Measurements from ENCODE around the gene WDR20. TPM values are rescaled to one million over a fixed set of nuclear protein-coding genes. Genes with fewer than 3 reads are reported as not detected.
"Not testable (repeated sequence)": the region's sequence is repeated elsewhere in the genome, so short reads cannot be mapped to it uniquely, and the experiment has no call there.

The WDR20 gene
- total RNA-seq, 2 experiments from 2014 or later, result 13.3 to 31.0 TPM

- BruUV-seq (replicated peaks), result no TSS peak
- TF ChIP-seq, protein P1, sequence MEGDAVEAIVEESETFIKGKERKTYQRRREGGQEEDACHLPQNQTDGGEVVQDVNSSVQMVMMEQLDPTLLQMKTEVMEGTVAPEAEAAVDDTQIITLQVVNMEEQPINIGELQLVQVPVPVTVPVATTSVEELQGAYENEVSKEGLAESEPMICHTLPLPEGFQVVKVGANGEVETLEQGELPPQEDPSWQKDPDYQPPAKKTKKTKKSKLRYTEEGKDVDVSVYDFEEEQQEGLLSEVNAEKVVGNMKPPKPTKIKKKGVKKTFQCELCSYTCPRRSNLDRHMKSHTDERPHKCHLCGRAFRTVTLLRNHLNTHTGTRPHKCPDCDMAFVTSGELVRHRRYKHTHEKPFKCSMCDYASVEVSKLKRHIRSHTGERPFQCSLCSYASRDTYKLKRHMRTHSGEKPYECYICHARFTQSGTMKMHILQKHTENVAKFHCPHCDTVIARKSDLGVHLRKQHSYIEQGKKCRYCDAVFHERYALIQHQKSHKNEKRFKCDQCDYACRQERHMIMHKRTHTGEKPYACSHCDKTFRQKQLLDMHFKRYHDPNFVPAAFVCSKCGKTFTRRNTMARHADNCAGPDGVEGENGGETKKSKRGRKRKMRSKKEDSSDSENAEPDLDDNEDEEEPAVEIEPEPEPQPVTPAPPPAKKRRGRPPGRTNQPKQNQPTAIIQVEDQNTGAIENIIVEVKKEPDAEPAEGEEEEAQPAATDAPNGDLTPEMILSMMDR (conservative IDR thresholded peaks at IDR 0.05; ENCODE audit: low read length), result no peak
- TF ChIP-seq EZH2phosphoT487 (IDR thresholded peaks at IDR 0.05; ENCODE audit: borderline replicate concordance, low read depth, low read length), result no peak
These were observed 42.1 kb upstream of the WDR20 start for GRCh38 chr14:102097441-102098135.

DNA sequence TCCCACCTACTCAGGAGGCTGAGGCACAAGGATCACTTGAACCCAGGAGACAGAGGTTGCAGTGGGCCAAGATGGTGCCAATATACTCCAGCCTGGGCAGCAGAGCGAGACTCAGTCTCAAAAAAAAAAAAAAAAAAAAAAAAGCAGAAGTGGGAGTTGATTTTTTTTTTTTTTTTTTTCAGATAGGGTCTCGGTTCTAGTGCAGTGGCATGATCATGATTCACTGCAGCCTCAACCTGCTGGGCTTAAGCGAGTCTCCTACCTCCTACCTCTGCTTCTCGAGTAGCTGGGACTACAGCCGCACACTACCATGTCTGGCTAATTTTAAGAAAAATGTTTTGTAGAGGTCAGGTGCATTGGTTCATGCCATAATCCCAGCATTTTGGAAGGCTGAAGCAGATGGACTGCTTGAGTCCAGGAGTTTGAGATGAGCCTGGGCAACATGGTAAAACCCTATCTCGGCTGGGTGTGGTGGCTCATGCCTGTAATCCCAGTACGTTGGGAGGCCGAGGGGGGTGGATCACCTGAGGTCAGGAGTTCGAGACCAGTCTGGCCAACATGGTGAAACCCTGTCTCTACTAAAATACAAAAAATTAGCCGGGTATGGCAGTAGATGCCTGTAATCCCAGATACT lies 36.5 kb upstream of the WDR20 start:
- Histone ChIP-seq H3K4me3 (ENCODE audit: low read depth, low read length, poor library complexity, severe bottlenecking) (no peak overlapping the region), H3K27ac (ENCODE audit: low read depth, low read length, poor library complexity, severe bottlenecking) (peak overlapping the region; percentile 25), H3K36me3 (ENCODE audit: insufficient read depth, low read length) (no peaks in the 10 kb centered on the region), H3K4me1 (ENCODE audit: insufficient read depth, low read length, poor library complexity, severe bottlenecking) (peaks cover 31% of the 10 kb centered on the region), H3K4me2 (ENCODE audit: low read length) (peak overlapping the region; percentile 36), H4K20me1 (ENCODE audit: insufficient read depth, low read length) (no peaks in the 10 kb centered on the region), H3K9me3 (ENCODE audit: low read length) (no peaks in the 10 kb centered on the region), H2AFZ (ENCODE audit: low read length) (no peak overlapping the region; the same call in 1 of the 2 replicates), H3K79me2 (ENCODE audit: insufficient read depth, low read depth, low read length) (no peaks in the 10 kb centered on the region), H3K9me2 (ENCODE audit: insufficient read depth, low read length) (no peaks in the 10 kb centered on the region)
- POLR2A ChIA-PET, result interaction anchor here (0.6 to 0.8 kb wide), 3 partner anchors 24 to 212 kb away, joined by 3 to 5 read pairs (median 4); no protein-coding TSS in a partner anchor
- TF ChIP-seq, protein P1 (conservative IDR thresholded peaks at IDR 0.05; ENCODE audit: low read length), result no peak
- no peak for TF ChIP-seq EZH2phosphoT487 (IDR thresholded peaks at IDR 0.05; ENCODE audit: borderline replicate concordance, low read depth, low read length)
- intact Hi-C loops (cut with micrococcal nuclease; ENCODE audit: unreplicated experiment), result no loop called here
- DNase-seq (ENCODE audit: low spot score), result peak; percentile 76
- CTCF ChIA-PET (ENCODE audit: unreplicated experiment), result no interaction called here
- BruUV-seq (replicated peaks), result no TSS peak

More at GRCh38 chr14:102097441-102098135, 42.1 kb upstream of the WDR20 start:
- no peak for DNase-seq (ENCODE audit: low spot score)
- intact Hi-C loops (cut with micrococcal nuclease; ENCODE audit: unreplicated experiment), result no loop called here
- H3K4me1 ChIP-seq (ENCODE audit: insufficient read depth, low read length, poor library complexity, severe bottlenecking), result peaks cover 8% of the 10 kb centered on the region
- no peaks in the 10 kb centered on the region for H3K79me2 ChIP-seq (ENCODE audit: insufficient read depth, low read depth, low read length)
- H3K4me3 ChIP-seq (ENCODE audit: low read depth, low read length, poor library complexity, severe bottlenecking), result no peak overlapping the region
- H3K36me3 ChIP-seq (ENCODE audit: insufficient read depth, low read length), result no peaks in the 10 kb centered on the region
- no peaks in the 10 kb centered on the region for H3K9me3 ChIP-seq (ENCODE audit: low read length)
- no peaks in the 10 kb centered on the region for H4K20me1 ChIP-seq (ENCODE audit: insufficient read depth, low read length)
- no peak overlapping the region for H3K27ac ChIP-seq (ENCODE audit: low read depth, low read length, poor library complexity, severe bottlenecking)
- no peaks in the 10 kb centered on the region for H3K9me2 ChIP-seq (ENCODE audit: insufficient read depth, low read length)
- ChIA-PET CTCF (ENCODE audit: unreplicated experiment) (no interaction called here), POLR2A (interaction anchor here (0.6 kb wide), 1 partner anchor 85 kb away, joined by 3 read pairs; no protein-coding TSS in a partner anchor)
- H3K4me2 ChIP-seq (ENCODE audit: low read length), result no peak overlapping the region
- no peak overlapping the region for H2AFZ ChIP-seq (ENCODE audit: low read length)

DNA sequence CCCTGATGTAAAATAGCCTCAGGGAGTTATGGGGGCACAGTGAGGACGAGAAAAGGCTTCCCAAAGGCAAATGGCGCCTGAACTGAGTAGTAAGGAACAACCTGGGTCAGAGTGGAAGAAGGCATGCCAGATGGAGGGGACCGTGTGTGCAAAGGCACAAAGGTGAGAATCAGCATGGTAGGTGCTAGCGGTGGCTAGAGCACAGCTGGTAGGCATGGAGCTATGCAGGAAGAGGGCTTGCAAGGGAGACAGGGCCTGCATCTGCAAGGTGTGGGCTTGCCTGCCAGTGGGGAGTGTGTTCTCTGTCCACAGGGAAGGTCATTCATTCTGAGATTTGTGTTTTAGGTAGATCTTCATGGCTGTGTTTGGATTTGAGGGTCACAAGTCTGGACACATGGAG lies 34.3 kb upstream of the WDR20 start:
- Histone ChIP-seq H2AFZ (ENCODE audit: low read length) (no peak overlapping the region), H3K9me3 (ENCODE audit: low read length) (peaks cover 4% of the 10 kb centered on the region; the same call in 1 of the 2 replicates), H4K20me1 (ENCODE audit: insufficient read depth, low read length) (no peaks in the 10 kb centered on the region), H3K9me2 (ENCODE audit: insufficient read depth, low read length) (no peaks in the 10 kb centered on the region), H3K79me2 (ENCODE audit: insufficient read depth, low read depth, low read length) (no peaks in the 10 kb centered on the region), H3K4me1 (ENCODE audit: insufficient read depth, low read length, poor library complexity, severe bottlenecking) (peaks cover 31% of the 10 kb centered on the region), H3K36me3 (ENCODE audit: insufficient read depth, low read length) (no peaks in the 10 kb centered on the region), H3K4me2 (ENCODE audit: low read length) (no peak overlapping the region), H3K27ac (ENCODE audit: low read depth, low read length, poor library complexity, severe bottlenecking) (no peak overlapping the region), H3K4me3 (ENCODE audit: low read depth, low read length, poor library complexity, severe bottlenecking) (no peak overlapping the region)
- ChIA-PET CTCF (ENCODE audit: unreplicated experiment) (no interaction called here), POLR2A (interaction anchor here (1.7 kb wide), 1 partner anchor 9 kb away, joined by 6 read pairs; no protein-coding TSS in a partner anchor)
- intact Hi-C loops (cut with micrococcal nuclease; ENCODE audit: unreplicated experiment), result no loop called here
- BruUV-seq (replicated peaks), result no TSS peak
- no peak for DNase-seq (ENCODE audit: low spot score)
- TF ChIP-seq EZH2phosphoT487 (IDR thresholded peaks at IDR 0.05; ENCODE audit: borderline replicate concordance, low read depth, low read length), result no peak
- TF ChIP-seq, protein P1 (conservative IDR thresholded peaks at IDR 0.05; ENCODE audit: low read length), result no peak

DNA sequence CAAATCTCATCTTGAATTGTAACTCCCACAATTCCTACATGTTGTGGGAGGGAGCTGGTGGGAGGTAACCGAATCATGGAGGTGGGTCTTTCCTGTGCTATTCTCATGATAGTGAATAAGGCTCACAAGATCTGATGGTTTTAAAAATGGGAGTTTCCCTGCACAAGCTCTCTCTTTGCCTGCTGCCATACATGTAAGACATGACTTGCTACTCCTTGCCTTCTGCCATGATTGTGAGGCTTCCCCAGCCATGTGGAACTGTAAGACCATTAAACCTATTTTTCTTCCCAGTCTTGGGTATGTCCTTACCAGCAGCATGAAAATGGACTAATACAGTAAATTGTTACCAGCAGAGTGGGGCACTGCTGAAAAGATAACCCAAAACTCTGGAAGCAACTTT lies 30.4 kb upstream of the WDR20 start:
- H3K4me3 ChIP-seq (ENCODE audit: low read depth, low read length, poor library complexity, severe bottlenecking); BruUV-seq (replicated peaks); intact Hi-C loops (cut with micrococcal nuclease; ENCODE audit: unreplicated experiment); H2AFZ ChIP-seq (ENCODE audit: low read length); H4K20me1 ChIP-seq (ENCODE audit: insufficient read depth, low read length); CTCF ChIA-PET (ENCODE audit: unreplicated experiment); H3K36me3 ChIP-seq (ENCODE audit: insufficient read depth, low read length); H3K9me2 ChIP-seq (ENCODE audit: insufficient read depth, low read length); H3K4me2 ChIP-seq (ENCODE audit: low read length); H3K79me2 ChIP-seq (ENCODE audit: insufficient read depth, low read depth, low read length); H3K27ac ChIP-seq (ENCODE audit: low read depth, low read length, poor library complexity, severe bottlenecking); DNase-seq (ENCODE audit: low spot score): not testable (repeated sequence)
- POLR2A ChIA-PET, result interaction anchor here (0.6 kb wide), 1 partner anchor 10 kb away, joined by 3 read pairs; no protein-coding TSS in a partner anchor
- H3K4me1 ChIP-seq (ENCODE audit: insufficient read depth, low read length, poor library complexity, severe bottlenecking), result peaks cover 17% of the 10 kb centered on the region
- peaks cover 11% of the 10 kb centered on the region for H3K9me3 ChIP-seq (ENCODE audit: low read length)
